Testis (tissue), 2 donors: ENCODE data around the gene AQP5.

ENCODE experiments used
- POLR2A ChIP-seq: fragments of 450-650 bp; IDR thresholded peaks from one replicate; pipeline ENCODE4 v1.6.1; 2017; ENCODE audit warnings: antibody characterized with exemption, mild to moderate bottlenecking, moderate library complexity
- TF ChIP-seq, protein P1 (sequence below), 3 experiments: fragments of 450-650 bp in 2 of 3; fragments of 200-600 bp in 1 of 3; sonication (generic) in 1 of 3; IDR thresholded peaks; one replicate each; pipeline ENCODE4 v1.5.1; 2016 to 2019; ENCODE audit warnings: antibody characterized with exemption in 3 of 3, mild to moderate bottlenecking in 2 of 3, moderate library complexity in 1 of 3

DNA sequence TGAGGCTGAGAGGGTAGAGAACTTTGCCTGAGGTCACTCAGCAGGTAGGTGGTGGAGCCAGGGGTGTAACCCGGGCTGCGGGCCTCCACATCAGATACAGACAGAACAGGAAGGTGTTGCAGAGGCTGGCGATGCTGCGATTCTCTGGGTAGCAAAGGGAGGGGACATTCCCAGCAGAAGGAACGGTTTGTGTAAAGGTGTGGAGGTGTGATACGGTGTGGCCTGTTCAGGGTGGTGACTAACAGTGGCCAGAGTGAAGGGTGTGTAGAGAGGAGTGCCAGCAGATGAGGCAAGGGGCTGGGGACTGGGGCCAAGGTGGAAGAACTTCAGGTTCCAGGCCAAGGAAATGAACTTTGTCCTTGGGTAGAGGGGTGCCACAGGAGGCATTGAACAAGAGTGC, 39.7 kb upstream of the AQP5 start:
- TF ChIP-seq, protein P1, sequence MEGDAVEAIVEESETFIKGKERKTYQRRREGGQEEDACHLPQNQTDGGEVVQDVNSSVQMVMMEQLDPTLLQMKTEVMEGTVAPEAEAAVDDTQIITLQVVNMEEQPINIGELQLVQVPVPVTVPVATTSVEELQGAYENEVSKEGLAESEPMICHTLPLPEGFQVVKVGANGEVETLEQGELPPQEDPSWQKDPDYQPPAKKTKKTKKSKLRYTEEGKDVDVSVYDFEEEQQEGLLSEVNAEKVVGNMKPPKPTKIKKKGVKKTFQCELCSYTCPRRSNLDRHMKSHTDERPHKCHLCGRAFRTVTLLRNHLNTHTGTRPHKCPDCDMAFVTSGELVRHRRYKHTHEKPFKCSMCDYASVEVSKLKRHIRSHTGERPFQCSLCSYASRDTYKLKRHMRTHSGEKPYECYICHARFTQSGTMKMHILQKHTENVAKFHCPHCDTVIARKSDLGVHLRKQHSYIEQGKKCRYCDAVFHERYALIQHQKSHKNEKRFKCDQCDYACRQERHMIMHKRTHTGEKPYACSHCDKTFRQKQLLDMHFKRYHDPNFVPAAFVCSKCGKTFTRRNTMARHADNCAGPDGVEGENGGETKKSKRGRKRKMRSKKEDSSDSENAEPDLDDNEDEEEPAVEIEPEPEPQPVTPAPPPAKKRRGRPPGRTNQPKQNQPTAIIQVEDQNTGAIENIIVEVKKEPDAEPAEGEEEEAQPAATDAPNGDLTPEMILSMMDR (IDR thresholded peaks at IDR 0.05): no peak
- no peak for TF ChIP-seq POLR2A
